ENCODE data around the gene FPR1. TPM values are rescaled to one million over a fixed set of nuclear protein-coding genes. Genes with fewer than 3 reads are reported as not detected.

The FPR1 gene
- total and polyA plus RNA-seq, 5 donors: 0.97 to 15.1 (median 6.9) TPM

Other genes with a start within 250 kb of the FPR1 start
- gene SIGLEC6, start 220.2 kb downstream of the FPR1 start, total RNA-seq: under 1 TPM in 3 of 4 donors, not detected in 1; 0.25 to 0.37 (median 0.35) TPM
- gene SIGLEC6, start 220.2 kb downstream of the FPR1 start, polyA plus RNA-seq: not detected
- 10 to 100 TPM in 2 of 4 donors, 1 to 10 TPM in 2; 8.7 to 12.4 (median 10.1) TPM for gene ZNF175, start 180.6 kb downstream of the FPR1 start, total RNA-seq
- 3.3 TPM for gene ZNF175, start 180.6 kb downstream of the FPR1 start, polyA plus RNA-seq
- gene SIGLEC5, start 121.5 kb downstream of the FPR1 start, total RNA-seq: 1 to 10 TPM in 1 of 4 donors, under 1 TPM in 2, not detected in 1; 0.20 to 1.2 (median 0.88) TPM
- not detected for gene SIGLEC5, start 121.5 kb downstream of the FPR1 start, polyA plus RNA-seq
- 1 to 10 TPM; 1.7 to 5.5 (median 3.8) TPM for gene SIGLEC14, start 105.1 kb downstream of the FPR1 start, total RNA-seq
- 0.75 TPM for gene SIGLEC14, start 105.1 kb downstream of the FPR1 start, polyA plus RNA-seq
- 10 to 100 TPM; 15.4 to 25.7 (median 17.2) TPM for gene SPACA6, start 58.5 kb downstream of the FPR1 start, total RNA-seq
- 15.0 TPM for gene SPACA6, start 58.5 kb downstream of the FPR1 start, polyA plus RNA-seq
- 1 to 10 TPM in 3 of 4 donors, under 1 TPM in 1; 0.40 to 1.2 (median 1.1) TPM for gene HAS1, start 27.9 kb downstream of the FPR1 start, total RNA-seq
- 1.7 TPM for gene HAS1, start 27.9 kb downstream of the FPR1 start, polyA plus RNA-seq
- gene FPR2, start 9.3 kb upstream of the FPR1 start, total RNA-seq: 1 to 10 TPM in 2 of 4 donors, under 1 TPM in 2; 0.42 to 1.4 (median 1.0) TPM
- gene FPR2, start 9.3 kb upstream of the FPR1 start, polyA plus RNA-seq: 0.09 TPM
- gene FPR3, start 43.3 kb upstream of the FPR1 start, total RNA-seq: 10 to 100 TPM in 1 of 4 donors, 1 to 10 TPM in 3; 4.2 to 11.8 (median 7.8) TPM
- gene FPR3, start 43.3 kb upstream of the FPR1 start, polyA plus RNA-seq: 1.6 TPM
- 10 to 100 TPM in 3 of 4 donors, 1 to 10 TPM in 1; 8.4 to 14.2 (median 10.5) TPM for gene ZNF577, start 136.1 kb upstream of the FPR1 start, total RNA-seq
- 9.3 TPM for gene ZNF577, start 136.1 kb upstream of the FPR1 start, polyA plus RNA-seq
- gene ZNF649, start 153.1 kb upstream of the FPR1 start, total RNA-seq: 10 to 100 TPM; 11.2 to 14.1 (median 11.7) TPM
- 5.2 TPM for gene ZNF649, start 153.1 kb upstream of the FPR1 start, polyA plus RNA-seq
- 1 to 10 TPM; 3.4 to 6.2 (median 5.3) TPM for gene ZNF613, start 175.6 kb upstream of the FPR1 start, total RNA-seq
- gene ZNF613, start 175.6 kb upstream of the FPR1 start, polyA plus RNA-seq: 3.9 TPM
- gene ZNF350, start 235.0 kb upstream of the FPR1 start, total RNA-seq: 10 to 100 TPM in 1 of 4 donors, 1 to 10 TPM in 3; 9.2 to 11.3 (median 9.8) TPM
- 5.2 TPM for gene ZNF350, start 235.0 kb upstream of the FPR1 start, polyA plus RNA-seq

Measured in right cardiac atrium (tissue), 5 donors.